Stimulated activated CD8-positive, alpha-beta memory T cell treated with anti-CD3 and anti-CD28 coated beads, Interleukin-4, amount 100 ng/mL, for 4 hours (primary cell): ENCODE results near the gene MMRN2.
"Not testable (repeated sequence)": the region's sequence is repeated elsewhere in the genome, so short reads cannot be mapped to it uniquely, and the experiment has no call there.

ENCODE experiments used
- DNase-seq, 2 donors: peaks; one replicate each; pipeline ENCODE4 v3.0.0-alpha.2; 2020; ENCODE audit warnings: low read depth in 2 of 2, low spot score in 1 of 2

MMRN2 gene

GRCh38 chr10:86957471-86958115 is at the start of gene MMRN2:
MMRN2 (minus strand) TSS chr10:86957615; CDS start chr10:86957541, 74 bp downstream.
- no peak for DNase-seq

GRCh38 chr10:87007124-87007523 is 49.7 kb upstream of the MMRN2 start:
- not testable (repeated sequence) for DNase-seq

- no peak for DNase-seq
These were observed 43.1 kb upstream of the MMRN2 start for GRCh38 chr10:87000491-87000890.

GRCh38 chr10:86999802-87000403 is 42.5 kb upstream of the MMRN2 start:
- not testable (repeated sequence) for DNase-seq

- no peak for DNase-seq
These were observed 35.5 kb upstream of the MMRN2 start for GRCh38 chr10:86992929-86993328.

GRCh38 chr10:86992456-86992855 is 35.0 kb upstream of the MMRN2 start:
- no peak for DNase-seq

- not testable (repeated sequence) for DNase-seq
These were observed 33.9 kb upstream of the MMRN2 start for GRCh38 chr10:86991362-86991761.

- no peak for DNase-seq
These were observed 31.1 kb upstream of the MMRN2 start for GRCh38 chr10:86988520-86988919.

GRCh38 chr10:86984498-86984897 is 27.1 kb upstream of the MMRN2 start:
- DNase-seq = not testable (repeated sequence)

GRCh38 chr10:86981716-86982115 is 24.3 kb upstream of the MMRN2 start:
- DNase-seq = no peak

- not testable (repeated sequence) for DNase-seq
These were observed 23.6 kb upstream of the MMRN2 start for GRCh38 chr10:86981020-86981419.

GRCh38 chr10:86979977-86980448 is 22.6 kb upstream of the MMRN2 start:
- DNase-seq = no peak

- no peak for DNase-seq
These were observed 21.9 kb upstream of the MMRN2 start for GRCh38 chr10:86979296-86979818.

- not testable (repeated sequence) for DNase-seq
These were observed 21.0 kb upstream of the MMRN2 start for GRCh38 chr10:86978457-86978856.

- no peak for DNase-seq
These were observed 19.1 kb upstream of the MMRN2 start for GRCh38 chr10:86976362-86977056.

- no peak for DNase-seq
These were observed 17.1 kb upstream of the MMRN2 start for GRCh38 chr10:86974484-86974883.

- no peak for DNase-seq
These were observed 15.4 kb upstream of the MMRN2 start for GRCh38 chr10:86972613-86973380.

- peak; percentile 73 to 76 for DNase-seq
These were observed 14.0 kb upstream of the MMRN2 start for GRCh38 chr10:86971232-86971991.

- DNase-seq = no peak
These were observed 13.5 kb upstream of the MMRN2 start for GRCh38 chr10:86970982-86971231.

- DNase-seq = no peak
These were observed 13.0 kb upstream of the MMRN2 start for GRCh38 chr10:86970162-86970981.
